WI38 (cell line): ENCODE measurements around the gene USP37.

ENCODE experiments used
- H3K4me3 ChIP-seq: 2 replicates; pipeline ENCODE4 v1.5.1; 2011; ENCODE audit warnings: low read depth, mild to moderate bottlenecking, control low read depth, low read length
- TF ChIP-seq, protein P1 (sequence below): IDR thresholded peaks from 2 replicates; pipeline ENCODE4 v1.5.1; 2012; ENCODE audit warnings: low read depth, mild to moderate bottlenecking, control low read depth, low read length

Gene USP37

DNA sequence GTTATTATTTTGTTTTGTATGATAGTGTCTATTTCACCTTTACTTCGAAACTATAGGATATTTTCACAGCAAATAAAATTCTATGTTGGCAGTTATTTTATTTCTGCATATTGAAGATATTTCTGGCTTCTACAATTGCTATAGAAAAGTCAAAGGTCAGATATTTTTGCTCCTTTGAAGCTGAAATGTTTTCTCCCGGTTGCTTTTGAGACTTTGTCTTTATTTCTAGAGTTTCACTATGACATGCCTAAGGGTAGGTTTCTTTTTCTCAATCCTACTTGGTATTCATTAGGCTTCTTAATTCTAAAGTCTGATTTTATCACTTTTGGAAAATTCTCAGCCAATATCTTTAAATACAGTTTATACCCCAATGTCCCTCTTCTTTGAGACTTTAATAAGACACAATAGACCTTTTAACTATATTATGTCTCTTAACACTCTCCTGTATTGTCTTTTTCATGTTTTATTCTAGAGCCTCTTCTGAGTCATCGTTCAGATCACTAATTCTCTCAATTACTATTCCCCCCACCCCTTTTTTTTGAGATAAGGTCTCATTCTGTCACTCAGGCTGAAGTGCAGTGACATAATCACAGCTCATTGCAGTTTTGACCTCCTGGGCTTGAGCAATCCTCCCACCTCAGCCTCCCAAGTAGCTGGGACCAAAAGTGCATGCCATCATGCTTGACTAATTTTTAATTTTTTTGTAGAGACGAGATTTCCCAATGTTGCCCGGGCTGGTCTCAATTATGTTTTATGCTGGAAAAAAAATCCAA is 50.5 kb downstream of the USP37 start:
- H3K4me3 ChIP-seq: no peak overlapping the region
- TF ChIP-seq, protein P1, sequence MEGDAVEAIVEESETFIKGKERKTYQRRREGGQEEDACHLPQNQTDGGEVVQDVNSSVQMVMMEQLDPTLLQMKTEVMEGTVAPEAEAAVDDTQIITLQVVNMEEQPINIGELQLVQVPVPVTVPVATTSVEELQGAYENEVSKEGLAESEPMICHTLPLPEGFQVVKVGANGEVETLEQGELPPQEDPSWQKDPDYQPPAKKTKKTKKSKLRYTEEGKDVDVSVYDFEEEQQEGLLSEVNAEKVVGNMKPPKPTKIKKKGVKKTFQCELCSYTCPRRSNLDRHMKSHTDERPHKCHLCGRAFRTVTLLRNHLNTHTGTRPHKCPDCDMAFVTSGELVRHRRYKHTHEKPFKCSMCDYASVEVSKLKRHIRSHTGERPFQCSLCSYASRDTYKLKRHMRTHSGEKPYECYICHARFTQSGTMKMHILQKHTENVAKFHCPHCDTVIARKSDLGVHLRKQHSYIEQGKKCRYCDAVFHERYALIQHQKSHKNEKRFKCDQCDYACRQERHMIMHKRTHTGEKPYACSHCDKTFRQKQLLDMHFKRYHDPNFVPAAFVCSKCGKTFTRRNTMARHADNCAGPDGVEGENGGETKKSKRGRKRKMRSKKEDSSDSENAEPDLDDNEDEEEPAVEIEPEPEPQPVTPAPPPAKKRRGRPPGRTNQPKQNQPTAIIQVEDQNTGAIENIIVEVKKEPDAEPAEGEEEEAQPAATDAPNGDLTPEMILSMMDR: no peak

DNA sequence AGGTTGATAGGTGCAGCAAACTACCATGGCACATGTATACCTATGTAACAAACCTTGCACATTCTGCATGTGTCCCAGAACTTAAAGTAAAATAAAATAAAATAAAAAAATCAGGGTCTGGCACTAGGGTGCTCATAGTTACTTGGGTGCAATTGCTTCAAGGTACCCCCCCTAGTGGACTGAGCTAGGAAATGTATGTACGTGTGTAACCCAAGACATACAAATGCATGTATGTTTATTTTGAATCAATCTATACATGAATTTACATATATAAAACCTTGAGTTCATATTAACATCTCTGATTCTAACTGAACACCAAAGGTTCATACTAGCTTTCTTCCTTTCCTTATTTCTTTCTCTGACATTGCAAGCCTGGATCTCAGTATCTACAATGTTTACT is 51.5 kb downstream of the USP37 start:
- no peak overlapping the region for H3K4me3 ChIP-seq

DNA sequence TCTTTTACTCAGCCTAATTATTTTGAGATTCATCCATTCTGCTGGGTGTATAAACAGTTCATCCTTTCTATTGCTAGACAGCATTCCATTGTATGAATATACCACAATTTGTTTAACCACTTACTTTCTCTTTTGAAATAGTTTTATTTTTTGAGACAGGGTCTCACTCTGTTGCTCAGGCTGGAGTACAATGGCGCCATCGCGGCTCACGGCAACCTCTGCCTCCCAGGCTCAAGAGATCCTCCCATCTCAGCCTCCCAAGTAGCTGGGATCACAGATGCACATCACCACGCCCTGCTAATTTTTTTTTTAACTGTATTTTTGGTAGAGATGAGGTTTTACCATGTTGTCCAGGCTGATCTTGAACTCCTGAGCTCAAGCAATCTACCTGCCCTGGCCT is 54.5 kb downstream of the USP37 start:
- H3K4me3 ChIP-seq: no peak overlapping the region
- TF ChIP-seq, protein P1: no peak

More for the DNA sequence above, 51.5 kb downstream of the USP37 start:
- TF ChIP-seq, protein P1: peak; percentile 19; the same call in 1 of the 2 replicates

DNA sequence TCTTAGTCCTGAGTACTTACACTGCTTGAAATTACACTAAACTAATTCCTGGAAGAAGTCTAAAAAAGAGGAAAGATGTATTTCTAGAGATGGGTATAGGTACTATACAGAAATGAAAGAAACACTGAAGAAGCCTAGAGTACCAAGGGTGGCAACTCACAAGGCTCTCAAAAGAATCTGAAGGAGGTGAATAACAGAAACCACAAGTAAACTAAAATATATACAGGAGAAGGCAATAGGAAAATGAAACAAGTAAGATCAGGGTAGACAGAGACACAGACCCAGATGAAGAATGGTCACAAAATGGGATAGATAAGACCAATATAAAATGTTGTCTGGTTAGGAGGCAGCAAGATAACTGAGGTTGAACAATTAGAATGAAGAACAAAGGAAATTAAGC is 59.9 kb downstream of the USP37 start:
- H3K4me3 ChIP-seq: no peak overlapping the region
- TF ChIP-seq, protein P1: no peak

DNA sequence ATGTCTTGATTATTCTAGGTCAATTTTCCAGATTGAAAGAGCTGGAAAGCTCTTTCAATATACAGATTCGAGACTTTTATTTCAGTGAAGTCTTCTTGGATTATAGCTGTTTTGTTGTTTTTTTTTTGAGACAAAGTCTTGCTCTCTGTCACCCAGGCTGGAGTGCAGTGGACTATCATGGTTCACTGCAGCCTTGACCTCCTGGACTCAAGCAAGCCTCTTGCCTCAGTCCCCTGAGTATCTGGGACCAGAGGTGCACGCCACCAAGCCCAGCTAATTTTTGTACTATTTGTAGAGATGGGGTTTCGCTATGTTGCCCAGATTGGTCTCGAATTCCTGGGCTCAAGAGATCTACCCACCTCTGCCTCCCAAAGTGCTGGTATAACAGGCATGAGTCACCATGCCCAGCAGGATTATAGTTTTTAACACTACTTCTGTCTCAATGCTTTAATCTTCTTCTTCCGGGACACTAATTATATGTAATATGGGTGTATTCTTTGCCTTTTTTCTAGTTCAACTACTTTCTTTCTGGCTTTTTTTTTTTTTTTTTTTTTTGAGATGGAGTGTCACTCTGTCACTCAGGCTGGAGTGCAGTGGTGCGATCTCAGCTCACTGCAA is 62.3 kb downstream of the USP37 start:
- TF ChIP-seq, protein P1: no peak
- H3K4me3 ChIP-seq: no peak overlapping the region

DNA sequence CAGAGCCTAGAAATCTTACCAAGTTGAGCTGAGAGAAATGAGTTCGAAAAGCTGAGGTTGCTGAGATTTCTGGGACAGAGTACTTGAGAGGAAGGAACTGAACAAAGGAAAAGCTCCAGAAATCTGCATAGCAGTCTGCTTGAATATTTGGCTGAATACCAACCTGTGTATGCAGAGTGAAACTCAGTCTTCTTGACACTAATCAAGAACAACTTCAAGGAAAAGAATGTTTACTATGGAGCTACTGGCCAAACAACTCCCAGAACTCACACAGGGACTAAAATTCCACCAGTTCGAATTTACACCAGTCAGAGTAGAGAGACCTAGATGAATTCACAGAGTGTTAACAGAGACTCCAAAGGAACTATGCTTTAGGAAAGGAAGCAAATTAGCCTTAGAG is 66.5 kb downstream of the USP37 start:
- H3K4me3 ChIP-seq: no peak overlapping the region
- TF ChIP-seq, protein P1: no peak

DNA sequence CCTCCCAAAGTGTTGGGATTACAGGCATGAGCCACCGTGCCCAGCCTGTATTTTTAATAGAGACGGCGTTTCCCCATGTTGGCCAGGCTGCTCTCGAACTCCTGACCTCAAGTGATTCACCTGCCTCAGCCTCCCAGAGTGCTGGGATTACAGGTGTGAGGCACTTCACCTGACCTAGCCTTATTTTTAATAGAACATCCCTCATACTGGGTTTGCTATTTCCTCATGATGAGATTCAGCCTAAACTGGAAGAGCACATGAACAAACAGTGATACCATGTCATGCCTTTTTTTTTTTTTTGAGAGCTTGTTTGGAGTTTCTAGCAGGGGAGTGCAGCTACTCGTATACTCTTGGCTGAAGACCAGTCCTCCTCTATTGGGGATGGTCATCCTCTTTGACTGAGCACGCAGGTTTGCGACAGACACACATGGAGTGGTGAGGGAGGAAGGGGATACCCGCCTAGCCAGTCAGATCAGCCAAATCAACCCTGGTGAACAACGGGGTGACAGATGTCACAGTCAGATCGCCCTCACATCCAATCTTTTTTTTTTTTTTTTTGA is 67.6 kb downstream of the USP37 start:
- TF ChIP-seq, protein P1: no peak
- no peak overlapping the region for H3K4me3 ChIP-seq
